Effector memory CD4-positive, alpha-beta T cell (primary cell): ENCODE measurements around the gene WDR47.

Source experiments
- DNase-seq, 3 donors: peaks; one replicate each; pipeline ENCODE4 v3.0.0-alpha.2; 2020
- H3K27ac ChIP-seq: 2 replicates; pipeline ENCODE4 v1.7.0; 2013; ENCODE audit warnings: mild to moderate bottlenecking, low read length, moderate library complexity; ENCODE audit not compliant: insufficient read depth, poor library complexity, severe bottlenecking
- H3K27me3 ChIP-seq: replicated peaks from 2 replicates; pipeline ENCODE4 v1.7.0; 2013; ENCODE audit warnings: mild to moderate bottlenecking, low read length; ENCODE audit not compliant: insufficient read depth, control insufficient read depth, poor library complexity, severe bottlenecking
- H3K36me3 ChIP-seq: 2 replicates; pipeline ENCODE4 v1.7.0; 2013; ENCODE audit warnings: mild to moderate bottlenecking, low read length, moderate library complexity; ENCODE audit not compliant: control insufficient read depth, insufficient read depth
- H3K4me1 ChIP-seq: 2 replicates; pipeline ENCODE4 v1.7.0; 2013; ENCODE audit warnings: low read length, mild to moderate bottlenecking; ENCODE audit not compliant: control insufficient read depth, insufficient read depth, poor library complexity, severe bottlenecking
- H3K4me3 ChIP-seq: 2 replicates; pipeline ENCODE4 v1.7.0; 2013; ENCODE audit warnings: low read length, low read depth, mild to moderate bottlenecking; ENCODE audit not compliant: insufficient read depth, poor library complexity, severe bottlenecking
- H3K9me3 ChIP-seq: 2 replicates; pipeline ENCODE4 v1.7.0; 2013; ENCODE audit warnings: mild to moderate bottlenecking, low read length, moderate library complexity; ENCODE audit not compliant: control insufficient read depth

WDR47 gene

GRCh38 chr1:109079240-109079622 lies 37.3 kb upstream of the WDR47 start:
- H3K4me1 ChIP-seq = peaks cover 6% of the 10 kb centered on the region

DNA sequence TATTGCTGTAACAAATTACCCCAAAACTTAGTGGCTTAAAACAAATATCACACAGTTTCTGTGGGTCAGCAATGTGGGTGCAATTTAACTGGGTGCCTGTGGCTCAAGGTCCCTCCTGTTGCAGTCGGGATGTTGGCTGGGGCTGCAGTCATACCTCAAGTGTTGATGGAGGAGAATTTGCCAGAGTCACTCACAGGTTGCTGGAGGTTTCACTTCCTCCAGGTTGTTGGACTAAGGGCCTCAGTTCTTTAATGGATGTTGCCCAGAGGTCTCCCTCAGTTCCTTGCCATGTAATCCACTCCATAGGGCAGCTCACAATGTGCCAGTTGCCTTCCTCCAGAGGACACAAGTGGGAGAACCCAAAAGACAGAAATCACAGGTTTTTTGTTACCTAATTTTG lies 36.4 kb upstream of the WDR47 start:
- no peaks in the 10 kb centered on the region for H3K27me3 ChIP-seq
- H3K4me1 ChIP-seq = peaks cover 6% of the 10 kb centered on the region
- no peak overlapping the region for H3K4me3 ChIP-seq
- DNase-seq = no peak
- no peaks in the 10 kb centered on the region for H3K36me3 ChIP-seq
- no peak overlapping the region for H3K27ac ChIP-seq
- H3K9me3 ChIP-seq = no peaks in the 10 kb centered on the region

More at GRCh38 chr1:109079240-109079622, 37.3 kb upstream of the WDR47 start:
- Histone ChIP-seq H3K36me3 (no peaks in the 10 kb centered on the region), H3K9me3 (no peaks in the 10 kb centered on the region), H3K27ac (no peak overlapping the region), H3K27me3 (no peaks in the 10 kb centered on the region), H3K4me3 (no peak overlapping the region)
- DNase-seq = no peak

GRCh38 chr1:109075531-109076490 lies 33.9 kb upstream of the WDR47 start, which contains the start of gene TAF13:
TAF13 (minus strand) TSS chr1:109076003; CDS start chr1:109075947, 56 bp downstream.
- H3K27ac ChIP-seq = peak within 1 kb of the TSS; percentile 89

GRCh38 chr1:109069294-109069693 lies 27.4 kb upstream of the WDR47 start:
- Histone ChIP-seq H3K27me3 (no peaks in the 10 kb centered on the region), H3K9me3 (no peaks in the 10 kb centered on the region), H3K4me3 (no peak overlapping the region), H3K36me3 (peaks cover 12% of the 10 kb centered on the region), H3K4me1 (no peaks in the 10 kb centered on the region), H3K27ac (no peak overlapping the region)
- no peak for DNase-seq

More at GRCh38 chr1:109075531-109076490, 33.9 kb upstream of the WDR47 start, which contains the start of gene TAF13:
- DNase-seq = peak; percentile 75 to 83 (median 76)
- no peaks in the 10 kb centered on the region for H3K36me3 ChIP-seq
- peaks cover 6% of the 10 kb centered on the region for H3K4me1 ChIP-seq
- no peaks in the 10 kb centered on the region for H3K27me3 ChIP-seq
- H3K4me3 ChIP-seq = peak within 1 kb of the TSS; percentile 73
- no peaks in the 10 kb centered on the region for H3K9me3 ChIP-seq

DNA sequence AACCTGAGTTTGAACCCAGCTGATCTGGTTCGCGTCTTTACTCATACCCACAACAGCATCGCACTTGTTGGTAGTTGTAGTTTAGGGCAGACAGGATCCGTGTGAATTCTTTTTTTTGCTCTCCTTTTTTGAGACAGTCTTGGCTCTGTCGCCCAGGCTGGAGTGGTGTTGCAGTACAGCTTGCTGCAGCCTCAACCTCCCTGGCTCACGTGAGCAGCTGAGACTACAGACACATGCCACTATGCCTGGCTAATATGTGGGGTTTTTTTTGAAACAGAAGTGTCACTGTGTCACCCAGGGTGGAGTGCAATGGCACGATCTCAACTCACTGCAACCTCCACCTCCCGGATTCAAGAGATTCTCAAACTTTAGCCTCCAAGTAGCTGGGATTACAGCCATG lies 26.0 kb upstream of the WDR47 start:
- H3K27me3 ChIP-seq = no peaks in the 10 kb centered on the region
- H3K4me1 ChIP-seq = no peaks in the 10 kb centered on the region
- H3K27ac ChIP-seq = no peak overlapping the region
- H3K36me3 ChIP-seq = peaks cover 15% of the 10 kb centered on the region
- no peak for DNase-seq
- no peaks in the 10 kb centered on the region for H3K9me3 ChIP-seq
- H3K4me3 ChIP-seq = no peak overlapping the region

DNA sequence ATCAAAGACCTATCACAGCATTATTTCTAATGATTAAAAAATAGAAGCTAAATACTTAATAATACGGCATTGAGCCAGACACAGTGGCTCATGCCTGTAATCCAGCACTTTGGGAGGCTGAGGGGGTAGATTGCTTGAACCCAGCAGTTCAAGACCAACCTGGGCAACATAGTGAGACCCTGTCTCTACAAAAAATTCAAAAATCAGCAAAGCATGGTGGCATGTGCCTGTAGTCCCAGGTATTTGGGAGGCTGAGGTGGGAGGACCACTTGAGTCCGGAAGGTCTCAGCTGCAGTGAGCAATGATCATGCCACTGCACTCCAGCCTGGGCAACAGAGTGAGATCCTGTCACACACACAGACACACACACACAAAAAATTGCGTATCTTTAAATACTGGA lies 23.2 kb upstream of the WDR47 start:
- Histone ChIP-seq H3K9me3 (no peaks in the 10 kb centered on the region), H3K27ac (no peak overlapping the region), H3K27me3 (no peaks in the 10 kb centered on the region), H3K4me1 (no peaks in the 10 kb centered on the region), H3K4me3 (no peak overlapping the region), H3K36me3 (peaks cover 15% of the 10 kb centered on the region)
- no peak for DNase-seq

- Histone ChIP-seq H3K9me3 (no peaks in the 10 kb centered on the region), H3K27me3 (no peaks in the 10 kb centered on the region), H3K27ac (no peak overlapping the region), H3K36me3 (peaks cover 7% of the 10 kb centered on the region), H3K4me3 (no peak overlapping the region), H3K4me1 (no peaks in the 10 kb centered on the region)
- no peak for DNase-seq
These were observed 19.3 kb upstream of the WDR47 start for GRCh38 chr1:109061183-109061582.

DNA sequence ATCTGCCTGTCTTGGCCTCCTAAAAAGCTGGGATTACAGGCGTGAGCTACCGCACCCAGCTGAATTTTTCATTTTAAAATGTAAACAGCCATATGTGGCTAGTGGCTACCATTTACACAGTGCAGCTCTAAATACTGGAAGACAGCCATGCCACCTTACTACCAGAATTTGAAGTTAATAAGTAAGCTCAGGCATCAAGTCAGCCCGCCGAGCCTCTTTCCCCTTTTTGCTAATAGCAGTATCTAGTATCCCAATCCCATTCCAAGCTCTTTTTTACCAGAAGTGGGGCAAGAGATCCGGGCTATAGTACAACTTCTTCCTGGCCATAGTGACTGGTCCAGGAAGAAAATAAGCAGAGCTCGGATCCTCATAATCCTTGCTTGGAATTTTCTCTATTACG lies 18.8 kb upstream of the WDR47 start:
- no peak overlapping the region for H3K27ac ChIP-seq
- H3K9me3 ChIP-seq = no peaks in the 10 kb centered on the region
- no peak for DNase-seq
- H3K36me3 ChIP-seq = peaks cover 4% of the 10 kb centered on the region
- H3K4me3 ChIP-seq = no peak overlapping the region
- no peaks in the 10 kb centered on the region for H3K27me3 ChIP-seq
- no peaks in the 10 kb centered on the region for H3K4me1 ChIP-seq

- peaks cover 4% of the 10 kb centered on the region for H3K36me3 ChIP-seq
These were observed 17.1 kb upstream of the WDR47 start for GRCh38 chr1:109059026-109059425.

DNA sequence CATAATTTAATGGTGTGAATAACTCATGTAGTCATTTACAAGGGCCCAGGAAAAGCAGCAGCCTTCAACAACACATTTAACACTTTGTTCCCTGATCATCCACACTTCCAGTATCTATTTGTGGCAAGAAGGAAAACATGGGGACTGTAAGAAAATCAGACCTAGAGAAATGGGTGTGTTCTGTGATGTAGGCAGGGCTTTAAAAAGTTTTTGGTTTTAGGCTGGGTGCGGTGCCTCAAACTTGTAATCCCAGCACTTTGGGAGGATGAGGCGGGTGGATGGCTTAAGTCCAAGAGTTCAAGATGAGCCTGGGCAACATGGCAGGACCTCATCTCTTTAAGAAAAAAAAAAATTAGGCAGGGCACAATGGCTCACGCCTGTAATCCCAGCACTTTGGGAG lies 14.2 kb upstream of the WDR47 start:
- Histone ChIP-seq H3K27me3 (no peaks in the 10 kb centered on the region), H3K4me3 (no peak overlapping the region), H3K9me3 (no peaks in the 10 kb centered on the region), H3K36me3 (no peaks in the 10 kb centered on the region), H3K4me1 (no peaks in the 10 kb centered on the region), H3K27ac (no peak overlapping the region)
- DNase-seq = no peak

More at GRCh38 chr1:109059026-109059425, 17.1 kb upstream of the WDR47 start:
- no peaks in the 10 kb centered on the region for H3K9me3 ChIP-seq
- no peak overlapping the region for H3K27ac ChIP-seq
- no peak for DNase-seq
- no peak overlapping the region for H3K4me3 ChIP-seq
- no peaks in the 10 kb centered on the region for H3K27me3 ChIP-seq
- H3K4me1 ChIP-seq = no peaks in the 10 kb centered on the region
